GM12872 (cell line): Measurements from ENCODE around the gene TMEM259.

ENCODE experiments used
- CTCF ChIP-seq: IDR thresholded peaks from 3 replicates; pipeline ENCODE4 v1.5.1; 2011; ENCODE audit warnings: low read depth, mild to moderate bottlenecking, low read length, moderate library complexity; ENCODE audit not compliant: insufficient read depth

TMEM259 gene

GRCh38 chr19:1028062-1028926, 7.4 kb upstream of the TMEM259 start:
- TF ChIP-seq CTCF, result no peak

- TF ChIP-seq CTCF, result no peak
These were observed 6.7 kb upstream of the TMEM259 start for GRCh38 chr19:1027650-1028061.

GRCh38 chr19:1026783-1027649, 6.1 kb upstream of the TMEM259 start:
- no peak for TF ChIP-seq CTCF

- no peak for TF ChIP-seq CTCF
These were observed 5.2 kb upstream of the TMEM259 start, which contains the start of gene CNN2 for GRCh38 chr19:1025960-1026782. CNN2 (plus strand) TSS chr19:1026608; CDS start chr19:1026662, 54 bp downstream.

GRCh38 chr19:1019980-1020867, 699 bp downstream of the TMEM259 start:
- no peak for TF ChIP-seq CTCF

GRCh38 chr19:1019616-1019961, 1.3 kb downstream of the TMEM259 start:
- TF ChIP-seq CTCF, result no peak
